ENCODE measurements around the gene C1QTNF1.

GRCh38 chr17:79079421-79080200, 55.6 kb downstream of the C1QTNF1 start:
- TF ChIP-seq, protein P1, sequence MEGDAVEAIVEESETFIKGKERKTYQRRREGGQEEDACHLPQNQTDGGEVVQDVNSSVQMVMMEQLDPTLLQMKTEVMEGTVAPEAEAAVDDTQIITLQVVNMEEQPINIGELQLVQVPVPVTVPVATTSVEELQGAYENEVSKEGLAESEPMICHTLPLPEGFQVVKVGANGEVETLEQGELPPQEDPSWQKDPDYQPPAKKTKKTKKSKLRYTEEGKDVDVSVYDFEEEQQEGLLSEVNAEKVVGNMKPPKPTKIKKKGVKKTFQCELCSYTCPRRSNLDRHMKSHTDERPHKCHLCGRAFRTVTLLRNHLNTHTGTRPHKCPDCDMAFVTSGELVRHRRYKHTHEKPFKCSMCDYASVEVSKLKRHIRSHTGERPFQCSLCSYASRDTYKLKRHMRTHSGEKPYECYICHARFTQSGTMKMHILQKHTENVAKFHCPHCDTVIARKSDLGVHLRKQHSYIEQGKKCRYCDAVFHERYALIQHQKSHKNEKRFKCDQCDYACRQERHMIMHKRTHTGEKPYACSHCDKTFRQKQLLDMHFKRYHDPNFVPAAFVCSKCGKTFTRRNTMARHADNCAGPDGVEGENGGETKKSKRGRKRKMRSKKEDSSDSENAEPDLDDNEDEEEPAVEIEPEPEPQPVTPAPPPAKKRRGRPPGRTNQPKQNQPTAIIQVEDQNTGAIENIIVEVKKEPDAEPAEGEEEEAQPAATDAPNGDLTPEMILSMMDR (IDR thresholded peaks at IDR 0.05): no peak
- TF ChIP-seq POLR2AphosphoS5 (IDR thresholded peaks at IDR 0.05): no peak

Measured in suprapubic skin (tissue), 3 donors.